CD8-positive, alpha-beta memory T cell (primary cell): Measurements from ENCODE around the gene DUSP14. TPM values are rescaled to one million over a fixed set of nuclear protein-coding genes. Genes with fewer than 3 reads are reported as not detected.

Experiments
- CTCF ChIA-PET: fragments of 350-600 bp; sonication (Branson Sonifier 250); formaldehyde crosslinking; loops from one replicate; lab custom pipeline; 2021; ENCODE audit warnings: antibody characterized with exemption; lab: Charles Lee
- POLR2A ChIA-PET: fragments of 350-600 bp; sonication (Branson Sonifier 250); formaldehyde crosslinking; loops from one replicate; lab custom pipeline; 2021; ENCODE audit warnings: antibody characterized with exemption; lab: Charles Lee
- DNase-seq, 5 donors: peaks; one replicate each; pipeline versions ENCODE4 v3.0.0 to v3.0.0-alpha.2; 2020 to 2022; ENCODE audit warnings: mixed read lengths in 1 of 5
- H3K27ac ChIP-seq: one replicate; pipeline ENCODE4 v1.7.0; 2013; ENCODE audit warnings: low read depth, mild to moderate bottlenecking, low read length, moderate library complexity
- H3K27me3 ChIP-seq: 2 replicates; pipeline ENCODE4 v1.7.0; 2013; ENCODE audit warnings: low read length, mild to moderate bottlenecking; ENCODE audit not compliant: insufficient read depth, poor library complexity, severe bottlenecking
- H3K36me3 ChIP-seq: 2 replicates; pipeline ENCODE4 v1.7.0; 2013; ENCODE audit warnings: mild to moderate bottlenecking, low read length, moderate library complexity; ENCODE audit not compliant: insufficient read depth
- H3K4me1 ChIP-seq: 2 replicates; pipeline ENCODE4 v1.7.0; 2013; ENCODE audit warnings: mild to moderate bottlenecking, low read length, moderate library complexity; ENCODE audit not compliant: insufficient read depth
- H3K4me3 ChIP-seq: 2 replicates; pipeline ENCODE4 v1.7.0; 2013; ENCODE audit warnings: mild to moderate bottlenecking, low read length
- H3K9me3 ChIP-seq: 2 replicates; pipeline ENCODE4 v1.7.0; 2013; ENCODE audit warnings: mild to moderate bottlenecking, low read length
- H3K27ac Mint-ChIP-seq, 8 donors: one replicate each; pipeline ENCODE4 v1.8.0; 2020 to 2021; ENCODE audit warnings: mixed read lengths in 8 of 8, mild to moderate bottlenecking in 6 of 8, inconsistent platforms in 3 of 8, moderate library complexity in 3 of 8
- H3K27me3 Mint-ChIP-seq, 2 donors: one replicate each; pipeline ENCODE4 v1.8.0; 2020 to 2021; ENCODE audit warnings: mixed read lengths in 2 of 2, mild to moderate bottlenecking in 1 of 2, moderate library complexity in 1 of 2
- H3K36me3 Mint-ChIP-seq, 3 donors: one replicate each; pipeline ENCODE4 v1.8.0; 2020 to 2021; ENCODE audit warnings: mixed read lengths in 3 of 3, inconsistent platforms in 1 of 3, mild to moderate bottlenecking in 1 of 3
- H3K4me1 Mint-ChIP-seq, 3 donors: one replicate each; pipeline ENCODE4 v1.8.0; 2020 to 2021; ENCODE audit warnings: mixed read lengths in 3 of 3, inconsistent platforms in 1 of 3, mild to moderate bottlenecking in 1 of 3
- H3K4me3 Mint-ChIP-seq, 7 donors: one replicate each; pipeline ENCODE4 v1.8.0; 2020 to 2021; ENCODE audit warnings: mixed read lengths in 7 of 7, mild to moderate bottlenecking in 6 of 7, moderate library complexity in 4 of 7, inconsistent platforms in 2 of 7
- H3K9me3 Mint-ChIP-seq, 5 donors: one replicate each; pipeline ENCODE4 v1.8.0; 2020 to 2022; ENCODE audit warnings: mixed read lengths in 5 of 5, mild to moderate bottlenecking in 3 of 5, moderate library complexity in 2 of 5, inconsistent platforms in 1 of 5
- polyA plus RNA-seq: library from polyadenylated mRNA; unstranded; fragments of 300-500 nt; fragmentation: Illumina TruSeq; gene quantifications from one replicate; pipeline ENCODE4 v1.2.3, GENCODE V29; 2021
- total RNA-seq, 2 experiments: library from RNA; stranded (reverse); gene quantifications; one replicate each; pipeline ENCODE4 v1.2.3, GENCODE V29; 2021

The DUSP14 gene
- total and polyA plus RNA-seq, 3 experiments from 2014 or later: 18.7 to 19.0 (median 18.9) TPM

DNA sequence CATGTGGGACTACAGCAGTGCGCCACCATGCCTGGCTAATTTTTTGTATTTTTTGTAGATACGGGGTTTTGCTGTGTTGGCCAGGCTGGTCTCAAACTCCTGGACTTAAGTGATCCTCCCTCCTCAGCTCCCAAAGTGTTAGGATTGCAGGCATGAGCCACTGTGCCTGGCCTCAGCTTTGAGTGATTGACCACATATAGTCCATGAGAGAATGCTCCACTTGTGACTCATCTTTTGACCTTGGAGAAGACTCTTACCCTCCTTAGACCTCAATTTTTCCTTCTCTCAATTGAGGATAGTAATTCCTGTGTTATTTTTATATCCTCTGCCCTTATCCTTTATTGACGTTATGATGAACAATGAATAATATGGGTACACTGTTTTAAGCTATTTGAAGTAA is 30.9 kb upstream of the DUSP14 start:
- Mint-ChIP-seq H3K4me3 (no peak overlapping the region), H3K36me3 (peaks cover 3 to 42% (median 23%) of the 10 kb centered on the region in 3 donors)
- POLR2A ChIA-PET: no interaction called here

DNA sequence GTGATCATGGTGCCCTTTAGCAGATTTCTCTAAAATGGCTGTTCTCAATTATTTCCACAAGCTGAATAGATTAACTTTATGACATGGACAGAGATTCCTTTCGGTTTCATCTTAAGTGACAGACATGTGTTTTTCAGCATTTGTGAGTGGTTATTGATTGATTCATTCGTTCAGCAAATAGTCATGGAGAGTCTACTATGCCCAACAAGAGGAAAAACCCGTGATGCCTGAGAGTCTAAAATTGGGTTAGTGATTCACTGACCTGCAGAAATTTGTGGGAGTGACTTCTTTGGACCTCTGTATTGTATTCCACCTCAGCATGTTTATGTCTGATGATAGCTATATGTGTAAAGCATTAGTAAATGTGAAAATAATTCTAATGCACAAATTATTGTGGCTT is 28.0 kb upstream of the DUSP14 start:
- peak overlapping the region in 1 of 8 donors; percentile 56 for H3K27ac Mint-ChIP-seq
- no peak for DNase-seq
- no peak overlapping the region for H3K4me3 ChIP-seq
- no peaks in the 10 kb centered on the region for H3K27me3 Mint-ChIP-seq
- no peak overlapping the region for H3K27ac ChIP-seq
- ChIA-PET POLR2A (interaction anchor here (0.6 kb wide), 1 partner anchor 20 kb away, joined by 7 read pairs; no protein-coding TSS in a partner anchor), CTCF (no interaction called here)
- peaks cover 8 to 54% (median 25%) of the 10 kb centered on the region in 3 donors for H3K36me3 Mint-ChIP-seq
- no peaks in the 10 kb centered on the region for H3K9me3 ChIP-seq
- H3K4me1 Mint-ChIP-seq: peaks cover 0 to 8% (median 0%) of the 10 kb centered on the region in 3 donors
- H3K4me3 Mint-ChIP-seq: no peak overlapping the region
- no peaks in the 10 kb centered on the region for H3K27me3 ChIP-seq
- no peaks in the 10 kb centered on the region for H3K36me3 ChIP-seq
- H3K4me1 ChIP-seq: no peaks in the 10 kb centered on the region
- H3K9me3 Mint-ChIP-seq: no peaks in the 10 kb centered on the region

More for the DNA sequence above, 30.9 kb upstream of the DUSP14 start:
- Histone ChIP-seq H3K36me3 (no peaks in the 10 kb centered on the region), H3K27me3 (no peaks in the 10 kb centered on the region), H3K4me1 (no peaks in the 10 kb centered on the region), H3K27ac (no peak overlapping the region), H3K9me3 (no peaks in the 10 kb centered on the region), H3K4me3 (no peak overlapping the region)
- DNase-seq: no peak
- CTCF ChIA-PET: no interaction called here
- no peaks in the 10 kb centered on the region for H3K4me1 Mint-ChIP-seq
- no peaks in the 10 kb centered on the region for H3K9me3 Mint-ChIP-seq
- H3K27ac Mint-ChIP-seq: no peak overlapping the region
- no peaks in the 10 kb centered on the region for H3K27me3 Mint-ChIP-seq

DNA sequence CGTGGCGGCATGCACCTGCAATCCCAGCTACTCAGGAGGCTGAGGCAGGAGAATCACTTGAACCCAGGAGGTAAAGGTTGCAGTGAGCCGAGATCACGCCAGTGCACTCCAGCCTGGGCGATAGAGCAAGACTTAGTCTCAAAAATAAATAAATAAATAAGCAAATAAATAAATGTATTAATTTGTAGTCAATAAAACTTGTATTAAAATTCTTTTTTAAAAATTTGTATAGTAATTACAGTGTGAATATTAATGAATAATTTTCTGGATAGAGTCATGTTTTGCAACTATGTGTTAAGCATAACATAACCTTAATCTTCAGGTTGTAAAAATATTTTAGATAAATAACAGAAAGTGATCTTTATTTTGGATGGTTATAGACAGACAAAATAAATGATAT is 27.2 kb upstream of the DUSP14 start:
- no peak overlapping the region for H3K27ac ChIP-seq
- no peaks in the 10 kb centered on the region for H3K9me3 ChIP-seq
- ChIA-PET CTCF (no interaction called here), POLR2A (no interaction called here)
- Mint-ChIP-seq H3K36me3 (peaks cover 8 to 61% (median 26%) of the 10 kb centered on the region in 3 donors), H3K27ac (no peak overlapping the region), H3K4me1 (peaks cover 0 to 8% (median 0%) of the 10 kb centered on the region in 3 donors), H3K9me3 (no peaks in the 10 kb centered on the region), H3K4me3 (no peak overlapping the region), H3K27me3 (no peaks in the 10 kb centered on the region)
- H3K4me1 ChIP-seq: no peaks in the 10 kb centered on the region
- H3K27me3 ChIP-seq: no peaks in the 10 kb centered on the region
- H3K36me3 ChIP-seq: no peaks in the 10 kb centered on the region
- no peak overlapping the region for H3K4me3 ChIP-seq
- no peak for DNase-seq

DNA sequence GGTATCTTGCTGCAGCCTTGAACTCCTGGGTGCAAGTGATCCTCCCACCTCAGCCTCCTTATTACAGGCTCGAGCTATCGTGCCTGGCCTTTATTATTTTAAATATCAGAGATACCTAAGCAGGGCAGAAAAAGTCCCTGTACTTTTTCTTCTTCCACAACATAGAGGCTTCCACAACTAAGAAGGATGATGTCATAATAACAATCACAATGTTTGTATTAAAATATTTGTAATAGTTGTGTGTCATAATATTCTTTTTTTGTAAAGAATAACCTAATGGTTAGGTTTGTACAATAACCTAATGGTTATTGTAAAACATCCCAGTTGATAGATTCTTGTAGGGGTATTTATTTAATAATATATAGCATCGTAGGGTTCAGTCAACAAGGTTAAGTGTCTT is 26.7 kb upstream of the DUSP14 start:
- H3K36me3 ChIP-seq: no peaks in the 10 kb centered on the region
- Mint-ChIP-seq H3K36me3 (peaks cover 8 to 63% (median 23%) of the 10 kb centered on the region in 3 donors), H3K9me3 (no peaks in the 10 kb centered on the region), H3K27ac (no peak overlapping the region), H3K4me1 (peaks cover 0 to 8% (median 0%) of the 10 kb centered on the region in 3 donors), H3K4me3 (no peak overlapping the region), H3K27me3 (no peaks in the 10 kb centered on the region)
- no peak overlapping the region for H3K4me3 ChIP-seq
- no peak for DNase-seq
- H3K27ac ChIP-seq: no peak overlapping the region
- ChIA-PET POLR2A (no interaction called here), CTCF (no interaction called here)
- H3K4me1 ChIP-seq: no peaks in the 10 kb centered on the region
- H3K9me3 ChIP-seq: no peaks in the 10 kb centered on the region
- no peaks in the 10 kb centered on the region for H3K27me3 ChIP-seq

DNA sequence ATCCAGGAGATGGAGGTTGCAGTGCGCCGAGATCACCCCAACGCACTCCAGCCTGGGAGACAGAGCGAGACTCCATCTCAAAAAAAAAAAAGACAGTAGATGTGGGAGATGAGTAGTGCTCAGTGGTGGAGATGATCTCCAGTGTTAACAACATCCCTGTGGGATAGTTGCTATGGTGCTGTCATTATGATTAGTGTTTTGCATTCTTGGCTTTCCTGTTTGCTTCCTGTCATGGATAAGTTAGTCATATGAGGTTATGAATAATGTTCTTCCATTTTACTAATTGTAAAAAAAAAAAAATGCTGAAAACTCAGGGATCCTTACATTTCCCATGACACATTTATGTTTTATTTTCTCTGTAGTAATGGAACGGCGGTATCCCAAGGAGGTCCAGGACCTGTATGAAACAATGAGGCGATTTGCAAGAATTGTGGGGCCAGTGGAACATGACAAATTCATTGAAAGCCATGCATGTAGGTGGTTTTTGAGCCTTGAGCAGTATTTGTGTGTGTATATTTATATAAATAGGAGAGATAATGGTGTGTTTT is 24.5 kb upstream of the DUSP14 start:
- POLR2A ChIA-PET: no interaction called here
- H3K9me3 Mint-ChIP-seq: no peaks in the 10 kb centered on the region
- no peaks in the 10 kb centered on the region for H3K4me1 ChIP-seq
- no peaks in the 10 kb centered on the region for H3K36me3 ChIP-seq
- no peak overlapping the region for H3K27ac Mint-ChIP-seq
- CTCF ChIA-PET: no interaction called here
- H3K4me3 Mint-ChIP-seq: no peak overlapping the region
- no peak overlapping the region for H3K4me3 ChIP-seq
- no peaks in the 10 kb centered on the region for H3K9me3 ChIP-seq
- no peak for DNase-seq
- H3K27me3 ChIP-seq: no peaks in the 10 kb centered on the region
- H3K4me1 Mint-ChIP-seq: peaks cover 0 to 8% (median 0%) of the 10 kb centered on the region in 3 donors
- H3K36me3 Mint-ChIP-seq: peaks cover 8 to 69% (median 27%) of the 10 kb centered on the region in 3 donors
- no peaks in the 10 kb centered on the region for H3K27me3 Mint-ChIP-seq
- no peak overlapping the region for H3K27ac ChIP-seq

DNA sequence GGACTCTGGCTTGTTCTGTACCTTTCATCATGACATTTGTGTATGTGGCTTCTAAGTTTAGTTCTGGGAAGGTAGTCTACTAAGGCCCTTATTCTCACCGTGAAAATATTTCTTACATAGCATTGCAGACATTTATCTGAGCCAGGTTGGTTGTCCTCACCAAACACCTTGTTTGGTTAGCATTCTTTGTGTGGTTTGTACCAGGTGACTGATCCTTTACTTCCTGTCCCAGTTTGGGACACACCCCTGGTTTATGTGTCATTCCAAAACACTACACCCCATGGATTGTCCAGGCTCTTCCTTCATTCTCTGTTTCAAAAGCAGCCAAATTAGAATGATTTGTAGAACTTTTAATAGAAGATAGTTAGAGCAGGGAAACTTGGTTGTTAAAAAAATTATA is 23.2 kb upstream of the DUSP14 start:
- ChIA-PET CTCF (no interaction called here), POLR2A (no interaction called here)
- Histone ChIP-seq H3K36me3 (peaks cover 10% of the 10 kb centered on the region), H3K27me3 (no peaks in the 10 kb centered on the region), H3K27ac (no peak overlapping the region), H3K4me3 (no peak overlapping the region), H3K4me1 (no peaks in the 10 kb centered on the region), H3K9me3 (no peaks in the 10 kb centered on the region)
- no peak overlapping the region for H3K4me3 Mint-ChIP-seq
- no peak for DNase-seq
- no peaks in the 10 kb centered on the region for H3K27me3 Mint-ChIP-seq
- H3K4me1 Mint-ChIP-seq: peaks cover 0 to 8% (median 0%) of the 10 kb centered on the region in 3 donors
- peaks cover 11 to 73% (median 30%) of the 10 kb centered on the region in 3 donors for H3K36me3 Mint-ChIP-seq
- peak overlapping the region in 3 of 8 donors; percentile 7 to 69 (median 42) for H3K27ac Mint-ChIP-seq
- H3K9me3 Mint-ChIP-seq: no peaks in the 10 kb centered on the region

DNA sequence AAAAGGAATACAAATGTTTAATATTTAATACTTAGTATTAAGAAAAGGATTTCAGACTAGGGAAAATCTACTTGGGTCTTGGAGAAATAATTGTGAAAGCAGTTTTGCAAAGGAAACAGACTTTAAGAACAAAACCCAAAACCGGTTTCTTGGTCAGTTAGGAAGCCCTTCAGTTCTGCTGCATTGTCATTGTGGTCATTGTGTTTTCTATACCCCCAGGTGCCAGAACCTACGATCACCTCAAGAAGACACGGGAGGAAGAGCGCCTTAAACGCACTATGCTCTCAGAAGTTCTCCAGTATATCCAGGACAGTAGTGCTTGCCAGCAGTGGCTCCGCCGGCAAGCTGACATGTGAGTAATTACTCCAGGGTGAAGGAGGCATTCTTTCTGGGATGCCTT is 19.5 kb upstream of the DUSP14 start:
- no peak for DNase-seq
- Histone ChIP-seq H3K27me3 (no peaks in the 10 kb centered on the region), H3K27ac (no peak overlapping the region), H3K4me1 (no peaks in the 10 kb centered on the region), H3K4me3 (no peak overlapping the region), H3K36me3 (peaks cover 28% of the 10 kb centered on the region), H3K9me3 (no peaks in the 10 kb centered on the region)
- Mint-ChIP-seq H3K27me3 (no peaks in the 10 kb centered on the region), H3K36me3 (peaks cover 16 to 75% (median 30%) of the 10 kb centered on the region in 3 donors), H3K9me3 (no peaks in the 10 kb centered on the region), H3K27ac (peak overlapping the region in 1 of 8 donors; percentile 17), H3K4me3 (no peak overlapping the region), H3K4me1 (peaks cover 0 to 8% (median 0%) of the 10 kb centered on the region in 3 donors)
- CTCF ChIA-PET: no interaction called here
- POLR2A ChIA-PET: no interaction called here

DNA sequence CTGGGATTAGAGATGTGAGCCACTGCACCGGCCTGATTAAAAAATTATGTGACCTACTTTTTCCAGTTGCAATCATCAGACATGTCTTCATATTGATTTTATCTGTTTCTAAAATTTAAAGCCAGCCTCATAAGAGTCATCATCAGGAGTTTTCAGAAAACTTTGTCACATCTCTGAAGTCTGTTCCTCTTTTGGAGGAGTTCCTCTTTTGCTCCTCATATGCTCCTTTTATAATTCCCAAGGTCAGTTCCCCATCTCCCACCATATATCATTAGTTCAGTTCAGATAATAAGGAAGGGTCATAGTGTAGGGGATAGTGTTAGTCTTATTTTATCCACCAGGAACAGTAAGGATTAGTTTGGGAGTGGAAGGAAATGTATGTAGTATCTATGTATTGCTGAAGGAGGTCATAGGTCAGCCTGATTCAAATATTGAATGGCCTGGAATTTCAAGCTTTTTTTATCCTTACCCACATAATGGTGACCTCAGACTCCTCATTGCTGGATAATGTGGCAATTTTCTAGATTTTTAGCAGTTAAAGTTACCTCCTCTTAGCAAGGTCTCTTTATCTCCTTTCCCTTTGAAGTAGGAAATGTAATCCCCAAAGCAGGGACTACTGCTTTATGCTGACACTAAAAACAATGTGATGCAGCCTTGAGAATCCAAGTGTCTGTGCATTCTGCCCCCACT is 13.8 kb upstream of the DUSP14 start:
- no peak overlapping the region for H3K4me3 ChIP-seq
- H3K36me3 Mint-ChIP-seq: peaks cover 13 to 67% (median 20%) of the 10 kb centered on the region in 3 donors
- H3K27me3 Mint-ChIP-seq: no peaks in the 10 kb centered on the region
- no peaks in the 10 kb centered on the region for H3K4me1 ChIP-seq
- H3K4me3 Mint-ChIP-seq: no peak overlapping the region
- H3K27ac ChIP-seq: no peak overlapping the region
- no peaks in the 10 kb centered on the region for H3K4me1 Mint-ChIP-seq
- H3K36me3 ChIP-seq: peaks cover 21% of the 10 kb centered on the region
- ChIA-PET CTCF (no interaction called here), POLR2A (no interaction called here)
- H3K9me3 Mint-ChIP-seq: no peaks in the 10 kb centered on the region
- no peaks in the 10 kb centered on the region for H3K9me3 ChIP-seq
- peak overlapping the region in 2 of 8 donors; percentile 14 to 19 for H3K27ac Mint-ChIP-seq
- no peak for DNase-seq
- no peaks in the 10 kb centered on the region for H3K27me3 ChIP-seq
